SW 1271 (cell line): ENCODE measurements around the gene PLA2G4A.

Source experiments
- DNase-seq, 2 experiments: peaks; one replicate each; lab custom pipeline; 2025; lab: John Stamatoyannopoulos, UW

PLA2G4A gene

DNA sequence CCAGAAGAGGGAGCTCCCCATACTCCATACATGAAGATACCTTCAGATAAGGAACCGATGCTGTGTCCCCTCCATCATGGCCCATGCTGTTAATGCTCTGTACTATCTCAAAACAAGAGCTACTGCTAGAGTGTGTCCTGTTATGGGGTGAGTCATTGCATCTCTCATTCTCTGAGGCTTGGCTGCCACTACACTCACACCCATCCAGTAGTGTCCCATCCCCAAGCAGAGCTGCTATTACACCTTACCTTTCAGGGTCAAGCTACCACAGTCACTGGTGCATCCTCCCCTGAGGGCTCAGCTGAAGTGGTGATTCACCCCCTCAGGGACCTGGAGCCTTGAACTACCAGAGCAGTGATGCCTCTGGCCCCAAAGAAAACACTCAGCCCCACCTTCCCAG, 198.5 kb downstream of the PLA2G4A start:
- DNase-seq: no peak

DNA sequence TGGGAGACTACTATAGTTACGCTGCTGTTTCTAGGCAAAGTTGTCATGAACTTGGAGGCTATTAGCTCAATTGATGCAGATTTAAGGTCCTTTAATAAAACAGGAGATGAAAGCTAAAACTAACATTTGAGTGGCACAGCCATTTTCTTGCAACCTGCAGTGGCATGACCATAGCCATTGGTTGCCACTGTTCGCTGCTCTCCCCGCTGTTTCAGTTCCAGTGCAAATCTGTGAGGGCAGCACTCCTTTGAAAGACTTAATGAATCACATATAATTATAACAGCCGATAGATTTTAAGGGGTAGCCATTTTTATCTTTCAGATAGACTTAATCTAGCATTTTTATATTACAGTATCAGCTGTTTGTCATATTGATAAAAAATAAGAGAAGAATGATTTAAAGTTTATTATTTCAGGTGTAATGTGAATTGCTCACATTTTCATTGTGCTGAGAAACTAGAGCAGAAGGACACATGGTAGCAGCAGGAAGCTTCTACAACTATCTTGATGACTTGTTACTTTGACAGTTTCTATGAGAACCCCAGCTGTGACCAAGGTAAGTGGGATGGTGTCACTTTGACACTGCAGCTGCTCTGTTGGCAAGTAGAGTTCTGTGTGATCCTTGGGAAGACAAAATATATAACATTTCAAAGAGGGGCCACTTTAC, 203.7 kb downstream of the PLA2G4A start:
- no peak for DNase-seq

DNA sequence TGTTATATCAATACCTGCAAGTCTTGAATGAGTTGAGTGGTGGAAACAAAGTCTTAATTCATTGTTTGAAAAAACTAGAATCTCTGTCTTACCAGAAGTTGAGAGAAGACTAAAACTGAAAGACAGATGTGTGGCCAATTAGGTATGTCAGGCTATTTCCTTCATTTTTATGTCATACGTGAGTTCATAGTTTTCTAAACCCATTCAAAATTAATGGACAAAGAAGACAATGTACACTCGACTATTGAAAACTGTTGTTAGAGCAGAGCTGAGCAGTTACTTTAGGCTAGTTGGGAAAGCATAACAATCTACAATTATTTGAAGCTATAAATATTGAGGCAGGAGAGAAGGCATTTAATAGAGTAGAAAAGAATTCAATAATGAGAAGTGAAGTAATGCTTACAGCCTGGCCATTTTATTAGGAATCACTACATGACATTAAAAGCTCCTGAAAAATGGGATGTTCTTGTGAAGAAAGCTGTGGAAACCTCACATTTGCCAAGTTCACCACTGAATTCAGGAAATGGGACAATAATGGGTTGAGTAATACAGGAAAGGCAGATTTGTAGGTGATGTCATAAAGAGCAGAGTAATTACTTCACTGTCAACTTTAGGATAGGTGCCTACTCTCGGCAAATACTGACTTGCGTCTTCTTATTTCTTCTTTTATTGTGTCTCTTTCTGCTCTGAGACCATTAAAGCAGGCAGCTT, 204.4 kb downstream of the PLA2G4A start:
- DNase-seq: no peak

DNA sequence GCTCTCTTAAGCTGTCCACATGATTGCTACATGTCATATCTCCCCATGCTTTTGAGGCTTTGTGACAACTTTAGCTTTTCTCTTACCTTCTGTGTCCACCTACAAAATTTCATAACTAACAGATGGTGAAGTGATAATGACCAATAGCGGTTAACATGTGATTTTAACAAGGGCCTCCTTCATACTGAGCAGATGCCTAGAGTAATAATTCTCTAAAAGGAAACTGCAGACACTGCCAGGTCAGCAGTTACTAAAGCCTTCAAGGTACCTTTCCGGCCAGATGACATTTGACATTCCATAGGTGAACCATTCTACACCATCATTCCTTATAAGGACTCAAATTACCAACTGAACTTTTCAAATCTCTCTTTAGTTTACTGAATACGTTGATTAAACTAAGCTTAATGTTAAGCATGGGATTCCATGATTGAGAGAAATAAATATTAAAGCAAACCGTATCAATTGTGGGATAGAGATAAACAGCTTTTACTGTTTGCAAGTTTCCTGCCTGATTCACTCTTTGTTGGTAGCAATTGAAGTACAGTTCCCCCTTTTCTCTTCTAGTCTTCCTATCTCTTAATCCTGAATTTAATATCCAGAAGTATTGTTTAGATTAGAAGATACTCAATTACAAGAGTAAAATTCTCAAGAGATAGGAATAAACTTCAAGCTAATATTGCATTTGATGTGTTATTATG, 205.1 kb downstream of the PLA2G4A start:
- DNase-seq: no peak

DNA sequence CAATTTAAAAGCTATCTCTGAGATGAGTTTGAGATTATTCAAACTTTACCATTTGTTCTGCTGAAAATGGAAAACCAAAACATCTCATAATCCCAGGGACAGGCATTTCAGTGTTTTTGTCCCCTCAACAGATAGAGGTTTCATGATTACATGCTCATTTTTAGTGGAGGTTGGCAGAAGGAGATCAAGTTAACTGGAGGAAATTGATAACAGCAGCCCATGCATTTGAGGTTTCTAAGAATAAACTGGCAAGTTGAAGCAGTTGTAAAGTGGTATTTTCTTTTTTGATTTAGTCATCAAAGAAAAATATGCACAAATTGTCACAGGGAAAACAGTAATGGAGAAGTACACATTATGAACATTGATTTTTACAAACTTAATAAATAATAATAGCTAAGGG, 205.8 kb downstream of the PLA2G4A start:
- no peak for DNase-seq

DNA sequence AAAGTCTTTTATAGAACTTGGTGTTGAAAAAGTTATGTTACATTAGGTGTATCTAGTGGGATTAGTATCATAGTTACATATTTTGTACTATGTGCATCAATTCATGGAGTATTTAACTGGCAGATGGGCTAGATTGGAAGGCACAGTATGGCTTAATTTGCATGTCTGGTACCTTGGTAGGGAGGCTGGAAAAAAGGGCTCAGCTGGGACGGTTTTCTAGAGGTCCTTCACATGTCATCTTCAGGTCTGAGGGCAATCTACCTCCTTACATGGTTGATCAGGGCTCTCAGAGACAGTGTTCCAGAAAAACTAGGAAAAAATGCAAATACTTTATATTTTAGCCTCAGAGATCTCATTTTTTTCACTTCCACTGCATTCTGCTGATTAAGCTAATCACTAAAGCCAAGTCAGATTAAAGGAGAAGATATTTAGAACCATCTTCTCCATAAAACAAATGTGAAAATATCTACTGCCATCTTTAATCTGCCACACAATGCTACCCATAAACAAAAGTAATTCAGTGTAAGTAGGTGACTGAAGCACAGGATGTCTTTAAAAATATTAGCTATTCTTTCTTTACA, 209.3 kb downstream of the PLA2G4A start:
- DNase-seq: no peak
